ENCODE measurements around the gene CDC20B. TPM values are rescaled to one million over a fixed set of nuclear protein-coding genes. Genes with fewer than 3 reads are reported as not detected.

The CDC20B gene
- total RNA-seq, 1 experiment from 2014 or later = 0.08 TPM

- DNase-seq (ENCODE audit: low read depth, low spot score) (no peak), ATAC-seq (no peak)
- Histone ChIP-seq H3K27ac (ENCODE audit: low read length) (no peak overlapping the region), H3K36me3 (ENCODE audit: control insufficient read depth, insufficient read depth, low read length) (no peaks in the 10 kb centered on the region), H3K27me3 (ENCODE audit: control insufficient read depth, insufficient read depth, low read length) (no peaks in the 10 kb centered on the region; the same call in 1 of the 2 replicates), H3K4me1 (ENCODE audit: control insufficient read depth, insufficient read depth, low read length) (no peaks in the 10 kb centered on the region), H3K9me3 (ENCODE audit: control insufficient read depth, insufficient read depth, low read depth, low read length) (no peaks in the 10 kb centered on the region), H3K4me3 (ENCODE audit: low read depth in 2 of 2, low read length in 2 of 2) (no peak overlapping the region)
- POLR2A ChIA-PET = no interaction called here
- CTCF ChIA-PET = no interaction called here
- no TSS peak for BruUV-seq (replicated peaks)
- intact Hi-C loops (cut with micrococcal nuclease; ENCODE audit: unreplicated experiment) (no loop called here), in situ Hi-C loops (cut with HindIII; ENCODE audit: low pct_unique_long_range_greater_than_20kb, low sequenced_read_pairs) (no loop called here)
- TF ChIP-seq CTCF (IDR thresholded peaks at IDR 0.05) = no peak
- TF ChIP-seq POLR2AphosphoS5 (IDR thresholded peaks at IDR 0.05; ENCODE audit: low read depth, low read length) = no peak
- TF ChIP-seq TCF7L2 (IDR thresholded peaks at IDR 0.05; ENCODE audit: low read depth, low read length) = no peak
- TF ChIP-seq SIN3A (IDR thresholded peaks at IDR 0.05; ENCODE audit: borderline replicate concordance, insufficient read depth, low read depth, low read length) = no peak
- TF ChIP-seq REST (IDR thresholded peaks at IDR 0.05; ENCODE audit: insufficient read depth in 1 of 2, low read depth in 2 of 2, low read length in 1 of 2) = no peak
Observed at GRCh38 chr5:55114061-55114460, 58.9 kb downstream of the CDC20B start.

- CTCF ChIA-PET = no interaction called here
- no peak overlapping the region for H3K4me3 ChIP-seq (ENCODE audit: low read depth in 2 of 2, low read length in 2 of 2)
- H3K9me3 ChIP-seq (ENCODE audit: control insufficient read depth, insufficient read depth, low read depth, low read length) = no peaks in the 10 kb centered on the region
- no peak for TF ChIP-seq POLR2AphosphoS5 (IDR thresholded peaks at IDR 0.05; ENCODE audit: low read depth, low read length)
- no peak for TF ChIP-seq REST (IDR thresholded peaks at IDR 0.05; ENCODE audit: insufficient read depth in 1 of 2, low read depth in 2 of 2, low read length in 1 of 2)
- TF ChIP-seq SIN3A (IDR thresholded peaks at IDR 0.05; ENCODE audit: borderline replicate concordance, insufficient read depth, low read depth, low read length) = no peak
- TF ChIP-seq TCF7L2 (IDR thresholded peaks at IDR 0.05; ENCODE audit: low read depth, low read length) = no peak
- TF ChIP-seq CTCF (IDR thresholded peaks at IDR 0.05) = no peak
- intact Hi-C loops (cut with micrococcal nuclease; ENCODE audit: unreplicated experiment) (no loop called here), in situ Hi-C loops (cut with HindIII; ENCODE audit: low pct_unique_long_range_greater_than_20kb, low sequenced_read_pairs) (no loop called here)
- no peaks in the 10 kb centered on the region for H3K4me1 ChIP-seq (ENCODE audit: control insufficient read depth, insufficient read depth, low read length)
- no peak for ATAC-seq
- POLR2A ChIA-PET = no interaction called here
- H3K27ac ChIP-seq (ENCODE audit: low read length) = no peak overlapping the region
- H3K27me3 ChIP-seq (ENCODE audit: control insufficient read depth, insufficient read depth, low read length) = no peaks in the 10 kb centered on the region; the same call in 1 of the 2 replicates
- H3K36me3 ChIP-seq (ENCODE audit: control insufficient read depth, insufficient read depth, low read length) = no peaks in the 10 kb centered on the region
- no TSS peak for BruUV-seq (replicated peaks)
- DNase-seq (ENCODE audit: low read depth, low spot score) = no peak
Observed at GRCh38 chr5:55113327-55113726, 59.6 kb downstream of the CDC20B start.
